Fibroblast of pulmonary artery (primary cell): Measurements from ENCODE around the gene SACS.
A peak's percentile ranks its signal among the peaks of the same experiment; 100 is the strongest.
"Not testable (repeated sequence)": the region's sequence is repeated elsewhere in the genome, so short reads cannot be mapped to it uniquely, and the experiment has no call there.

Experiments used
- DNase-seq: peaks from one replicate; pipeline ENCODE4 v3.0.0-alpha.2; 2010; ENCODE audit warnings: low read depth
- H3K4me3 ChIP-seq: replicated peaks from 2 replicates; pipeline ENCODE4 v1.5.1; 2011; ENCODE audit warnings: low read depth, mild to moderate bottlenecking, control low read depth, low read length, moderate library complexity
- TF ChIP-seq, protein P1 (sequence below): IDR thresholded peaks from 2 replicates; pipeline ENCODE4 v1.5.1; 2011; ENCODE audit warnings: mild to moderate bottlenecking, control low read depth, low read length, inconsistent platforms; ENCODE audit errors: missing control alignments

The SACS gene

DNA sequence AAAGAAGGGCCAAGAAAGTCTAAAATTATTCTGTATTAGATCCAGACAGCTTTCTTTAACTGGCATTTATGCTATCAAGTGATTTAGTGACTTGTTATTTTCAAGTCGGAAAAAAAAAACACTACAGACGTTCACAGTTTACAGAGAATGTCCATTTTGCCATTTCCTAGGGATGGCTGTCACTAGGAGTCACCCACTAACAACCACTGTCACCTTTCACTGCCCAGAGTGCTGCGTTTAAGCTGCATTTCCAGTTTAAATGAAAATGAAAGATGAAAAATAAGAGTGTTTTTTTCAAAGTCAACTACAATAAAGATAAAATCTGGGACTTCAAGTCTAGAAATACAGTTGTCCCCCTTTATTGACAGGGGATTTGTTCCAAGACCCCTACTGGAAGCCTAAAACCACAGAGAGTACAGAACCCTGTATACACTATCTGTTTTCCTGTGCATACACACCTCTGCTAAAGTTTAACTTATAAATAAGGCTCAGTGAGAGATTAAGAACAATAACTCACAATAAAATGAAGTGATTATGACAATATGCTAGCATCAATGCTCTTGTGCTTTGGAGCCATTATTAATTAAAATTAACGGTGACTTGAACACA is 112.5 kb downstream of the SACS start:
- TF ChIP-seq, protein P1, sequence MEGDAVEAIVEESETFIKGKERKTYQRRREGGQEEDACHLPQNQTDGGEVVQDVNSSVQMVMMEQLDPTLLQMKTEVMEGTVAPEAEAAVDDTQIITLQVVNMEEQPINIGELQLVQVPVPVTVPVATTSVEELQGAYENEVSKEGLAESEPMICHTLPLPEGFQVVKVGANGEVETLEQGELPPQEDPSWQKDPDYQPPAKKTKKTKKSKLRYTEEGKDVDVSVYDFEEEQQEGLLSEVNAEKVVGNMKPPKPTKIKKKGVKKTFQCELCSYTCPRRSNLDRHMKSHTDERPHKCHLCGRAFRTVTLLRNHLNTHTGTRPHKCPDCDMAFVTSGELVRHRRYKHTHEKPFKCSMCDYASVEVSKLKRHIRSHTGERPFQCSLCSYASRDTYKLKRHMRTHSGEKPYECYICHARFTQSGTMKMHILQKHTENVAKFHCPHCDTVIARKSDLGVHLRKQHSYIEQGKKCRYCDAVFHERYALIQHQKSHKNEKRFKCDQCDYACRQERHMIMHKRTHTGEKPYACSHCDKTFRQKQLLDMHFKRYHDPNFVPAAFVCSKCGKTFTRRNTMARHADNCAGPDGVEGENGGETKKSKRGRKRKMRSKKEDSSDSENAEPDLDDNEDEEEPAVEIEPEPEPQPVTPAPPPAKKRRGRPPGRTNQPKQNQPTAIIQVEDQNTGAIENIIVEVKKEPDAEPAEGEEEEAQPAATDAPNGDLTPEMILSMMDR, result no peak
- no peak for DNase-seq
- H3K4me3 ChIP-seq, result no peak overlapping the region

DNA sequence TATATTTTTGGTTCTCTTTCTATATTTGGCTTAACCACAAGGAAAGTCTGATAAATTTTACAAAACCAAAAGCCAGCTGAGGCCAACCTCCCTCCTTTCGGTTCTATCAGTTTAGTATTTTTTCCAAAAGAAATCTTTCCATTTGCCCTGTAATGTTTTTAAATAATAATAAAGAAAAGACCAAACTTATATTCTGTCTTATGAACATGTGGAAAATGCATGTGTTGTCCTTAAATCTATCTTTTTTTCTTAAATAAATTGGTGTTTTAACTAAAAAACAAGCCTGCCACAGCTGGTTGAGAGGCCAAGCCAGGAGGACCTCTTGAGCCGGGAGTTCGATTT is 113.6 kb downstream of the SACS start:
- TF ChIP-seq, protein P1, result no peak
- DNase-seq, result no peak
- H3K4me3 ChIP-seq, result no peak overlapping the region

- H3K4me3 ChIP-seq, DNase-seq: not testable (repeated sequence)
These were observed 118.7 kb downstream of the SACS start for GRCh38 chr13:23314837-23315236.

DNA sequence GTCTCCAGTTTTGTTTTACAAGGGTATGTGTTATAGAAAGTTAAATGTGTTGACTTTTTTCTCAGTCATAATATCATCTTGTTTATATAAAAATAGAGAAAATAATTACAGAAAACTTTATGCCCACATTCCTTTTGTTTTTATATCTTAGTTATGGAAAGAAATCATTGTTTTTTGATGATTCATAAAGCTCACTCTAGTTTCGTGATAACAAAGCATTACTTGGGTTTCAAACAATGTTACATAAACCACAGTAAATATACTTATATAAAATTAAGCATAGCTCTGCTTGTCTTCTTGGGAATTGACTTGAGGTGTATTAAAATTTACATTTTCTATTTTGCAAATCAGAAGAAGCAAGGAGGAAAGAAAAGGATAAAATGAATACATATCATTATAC is 140.9 kb downstream of the SACS start:
- DNase-seq, result peak; percentile 42
- TF ChIP-seq, protein P1, result no peak
- H3K4me3 ChIP-seq, result no peak overlapping the region

- peak; percentile 74 for DNase-seq
- H3K4me3 ChIP-seq, result no peak overlapping the region
- TF ChIP-seq, protein P1, result no peak
These were observed 143.6 kb downstream of the SACS start for GRCh38 chr13:23289917-23290357.

GRCh38 chr13:23288995-23289394 is 144.5 kb downstream of the SACS start:
- no peak overlapping the region for H3K4me3 ChIP-seq
- DNase-seq, result no peak
- TF ChIP-seq, protein P1, result no peak

GRCh38 chr13:23288564-23288963 is 144.9 kb downstream of the SACS start:
- no peak overlapping the region for H3K4me3 ChIP-seq

More at GRCh38 chr13:23288564-23288963, 144.9 kb downstream of the SACS start:
- TF ChIP-seq, protein P1, result no peak
- DNase-seq, result peak; percentile 16
